Duodenal mucosa (tissue), 2 donors: ENCODE results near the gene SMNDC1.

Experiments
- H3K27ac ChIP-seq: one replicate; pipeline ENCODE4 v1.7.0; 2013; ENCODE audit warnings: low read depth, low read length
- H3K27me3 ChIP-seq, 2 donors: one replicate each; pipeline ENCODE4 v1.7.0; 2013; ENCODE audit warnings: low read length in 2 of 2, control low read depth in 1 of 2; ENCODE audit not compliant: insufficient read depth in 2 of 2, control insufficient read depth in 1 of 2
- H3K36me3 ChIP-seq, 2 donors: one replicate each; pipeline ENCODE4 v1.7.0; 2013; ENCODE audit warnings: low read length in 2 of 2, control low read depth in 1 of 2; ENCODE audit not compliant: insufficient read depth in 2 of 2, control insufficient read depth in 1 of 2
- H3K4me1 ChIP-seq, 2 donors: one replicate each; pipeline ENCODE4 v1.7.0; 2013; ENCODE audit warnings: low read length in 2 of 2, control low read depth in 1 of 2; ENCODE audit not compliant: insufficient read depth in 2 of 2, control insufficient read depth in 1 of 2
- H3K4me3 ChIP-seq, 2 donors: one replicate each; pipeline ENCODE4 v1.7.0; 2013; ENCODE audit warnings: low read length in 2 of 2, low read depth in 1 of 2
- H3K9ac ChIP-seq, 2 donors: one replicate each; pipeline ENCODE4 v1.7.0; 2013; ENCODE audit warnings: low read length in 2 of 2, low read depth in 1 of 2
- H3K9me3 ChIP-seq, 2 donors: one replicate each; pipeline ENCODE4 v1.7.0; 2013; ENCODE audit warnings: low read length in 2 of 2, control low read depth in 1 of 2; ENCODE audit not compliant: control insufficient read depth in 1 of 2

SMNDC1 gene

DNA sequence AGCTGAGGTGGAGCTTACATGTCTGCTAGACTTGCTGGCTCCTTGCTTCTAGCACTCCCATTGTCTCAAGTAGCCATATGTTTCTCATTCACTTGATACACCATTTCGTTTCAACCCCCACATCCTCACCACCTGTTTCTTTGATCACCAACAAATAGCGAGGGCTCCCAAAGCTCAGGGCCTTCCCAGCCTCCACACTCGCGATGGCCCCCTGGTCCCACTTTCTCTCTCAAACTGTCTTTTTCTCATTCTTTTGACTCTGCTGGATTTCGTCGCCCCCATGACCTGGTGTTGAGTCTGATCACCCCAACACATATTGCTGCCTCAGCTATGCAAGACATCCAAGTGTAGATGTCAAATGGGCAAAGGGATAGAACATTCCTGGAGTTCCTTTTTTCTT is 26.0 kb upstream of the SMNDC1 start:
- Histone ChIP-seq H3K27me3 (no peaks in the 10 kb centered on the region), H3K4me1 (peaks cover 0 to 8% of the 10 kb centered on the region in 2 donors), H3K36me3 (no peaks in the 10 kb centered on the region), H3K27ac (no peak overlapping the region), H3K9ac (no peak overlapping the region), H3K9me3 (peaks cover 8 to 11% of the 10 kb centered on the region in 2 donors), H3K4me3 (no peak overlapping the region)

DNA sequence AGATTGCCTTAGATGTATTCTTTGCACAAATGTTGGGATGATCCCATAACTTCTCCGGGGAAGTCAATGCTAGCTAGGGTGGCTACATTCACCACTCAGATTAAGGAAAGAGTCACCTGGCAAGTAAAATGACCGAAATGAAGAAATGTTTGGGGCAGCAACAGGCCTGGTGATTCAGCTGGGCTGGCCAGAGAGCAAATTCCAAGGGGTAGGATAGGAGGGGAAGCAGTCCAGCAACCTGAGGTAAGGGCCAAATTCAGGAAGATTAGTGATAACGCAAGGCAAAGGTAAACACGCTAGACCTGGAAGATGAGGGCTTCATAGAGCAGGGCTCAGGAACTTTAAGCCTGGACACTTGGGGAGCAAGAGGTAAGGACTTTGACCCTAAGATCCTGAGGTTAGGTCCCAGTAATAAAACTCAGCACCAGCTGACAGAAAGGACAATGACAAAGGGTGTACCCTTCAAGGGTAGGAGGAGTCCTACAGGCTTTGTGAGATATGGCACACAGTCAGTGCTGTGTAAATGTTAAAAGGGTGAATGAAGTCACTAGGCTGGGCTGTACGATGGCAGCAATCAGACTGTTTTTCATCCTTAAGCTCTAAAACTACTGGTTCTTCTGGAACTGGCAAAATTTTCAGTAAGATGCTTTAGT is 22.7 kb upstream of the SMNDC1 start:
- Histone ChIP-seq H3K9ac (no peak overlapping the region), H3K27me3 (peaks cover 3 to 7% of the 10 kb centered on the region in 2 donors), H3K4me1 (peaks cover 0 to 6% of the 10 kb centered on the region in 2 donors), H3K27ac (no peak overlapping the region), H3K36me3 (no peaks in the 10 kb centered on the region), H3K9me3 (peaks cover 8 to 11% of the 10 kb centered on the region in 2 donors), H3K4me3 (no peak overlapping the region)

DNA sequence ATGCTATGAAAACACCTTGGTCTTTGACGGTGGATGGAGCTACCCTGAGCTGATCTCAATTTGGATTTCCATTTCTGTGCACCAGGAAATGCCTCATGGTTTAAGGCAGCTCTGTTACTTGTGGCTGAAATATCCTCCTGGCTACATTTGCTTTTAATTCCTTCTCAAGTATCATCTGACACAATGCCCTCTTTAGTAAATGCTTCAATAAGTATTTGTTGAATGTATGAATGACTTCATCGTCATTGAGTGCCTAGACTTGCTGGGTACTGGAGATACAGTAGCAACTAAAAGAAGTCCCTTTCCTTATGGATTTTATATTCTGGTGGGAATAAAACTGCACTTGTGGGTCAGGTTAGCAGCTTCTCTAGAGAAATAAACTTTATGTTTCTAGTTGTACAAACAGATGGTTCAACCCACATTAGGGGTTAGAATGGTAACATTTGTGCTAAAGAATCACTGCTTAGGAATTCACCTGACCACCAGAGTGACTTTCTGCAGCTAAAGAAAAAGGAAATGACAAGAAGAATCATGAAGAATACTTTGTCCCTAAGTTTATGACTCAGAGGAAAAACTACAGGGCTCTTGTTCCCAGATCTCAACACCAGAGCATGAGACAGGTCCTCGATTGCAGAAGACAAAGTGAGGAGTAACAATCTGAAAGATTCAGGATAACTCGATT is 21.8 kb upstream of the SMNDC1 start:
- H3K36me3 ChIP-seq: no peaks in the 10 kb centered on the region
- H3K4me3 ChIP-seq: no peak overlapping the region
- no peak overlapping the region for H3K27ac ChIP-seq
- H3K27me3 ChIP-seq: peaks cover 3 to 7% of the 10 kb centered on the region in 2 donors
- H3K9ac ChIP-seq: no peak overlapping the region
- H3K9me3 ChIP-seq: peaks cover 8 to 11% of the 10 kb centered on the region in 2 donors
- peaks cover 0 to 6% of the 10 kb centered on the region in 2 donors for H3K4me1 ChIP-seq

DNA sequence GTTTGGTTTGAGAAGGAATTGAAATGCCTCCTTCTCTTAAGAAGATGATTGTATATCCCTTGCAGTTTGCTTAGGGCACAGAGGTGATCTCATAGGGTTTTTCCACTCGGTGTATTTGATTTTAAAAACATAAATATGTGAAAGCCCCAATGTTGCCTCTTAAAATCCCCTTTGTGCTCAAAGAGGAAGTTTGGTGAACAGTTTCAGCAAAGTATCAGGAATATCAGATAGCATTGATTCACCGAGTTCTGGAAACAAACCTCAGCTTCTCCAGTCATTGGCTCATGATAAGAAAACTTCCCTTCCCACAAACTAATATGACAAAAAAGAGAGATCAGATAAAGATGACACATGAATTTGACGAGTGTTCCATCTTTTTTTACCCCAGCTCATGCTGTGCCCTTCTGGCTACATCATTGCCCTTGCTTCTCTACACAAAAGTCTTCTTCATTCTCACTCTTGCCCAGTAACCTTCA is 20.1 kb upstream of the SMNDC1 start:
- no peaks in the 10 kb centered on the region for H3K9me3 ChIP-seq
- H3K36me3 ChIP-seq: no peaks in the 10 kb centered on the region
- no peak overlapping the region for H3K27ac ChIP-seq
- no peak overlapping the region for H3K4me3 ChIP-seq
- H3K9ac ChIP-seq: no peak overlapping the region
- H3K4me1 ChIP-seq: peaks cover 0 to 6% of the 10 kb centered on the region in 2 donors
- peaks cover 3 to 7% of the 10 kb centered on the region in 2 donors for H3K27me3 ChIP-seq

DNA sequence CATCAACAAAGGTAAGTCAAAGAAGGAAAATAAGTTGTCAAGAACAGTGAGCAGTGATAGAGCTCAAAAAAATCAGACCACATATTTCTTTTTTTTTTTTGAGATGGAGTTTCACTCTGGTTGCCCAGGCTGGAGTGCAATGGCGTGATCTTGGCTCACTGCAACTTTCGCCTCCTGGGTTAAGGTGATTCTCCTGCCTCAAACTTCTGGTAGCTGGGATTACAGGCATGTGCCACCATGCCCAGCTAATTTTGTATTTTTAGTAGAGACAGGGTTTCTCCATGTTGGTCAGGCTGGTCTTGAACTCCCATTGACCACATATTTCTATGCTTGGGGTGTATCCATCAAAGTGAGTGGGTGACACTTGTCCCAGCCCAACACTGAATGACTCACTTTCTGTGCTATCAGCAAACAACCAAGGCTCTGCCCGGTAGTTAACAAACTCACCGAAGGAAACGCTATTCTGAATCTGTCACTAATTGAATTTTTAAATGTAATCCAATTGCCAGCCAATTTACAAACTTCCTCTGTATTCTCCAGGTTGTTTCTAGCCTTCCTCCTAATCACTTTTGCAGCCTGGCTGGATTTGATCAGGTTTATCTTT is 19.6 kb upstream of the SMNDC1 start:
- no peaks in the 10 kb centered on the region for H3K9me3 ChIP-seq
- H3K9ac ChIP-seq: no peak overlapping the region
- no peak overlapping the region for H3K4me3 ChIP-seq
- H3K27ac ChIP-seq: no peak overlapping the region
- H3K36me3 ChIP-seq: no peaks in the 10 kb centered on the region
- H3K4me1 ChIP-seq: peaks cover 0 to 6% of the 10 kb centered on the region in 2 donors
- H3K27me3 ChIP-seq: peaks cover 3 to 7% of the 10 kb centered on the region in 2 donors

DNA sequence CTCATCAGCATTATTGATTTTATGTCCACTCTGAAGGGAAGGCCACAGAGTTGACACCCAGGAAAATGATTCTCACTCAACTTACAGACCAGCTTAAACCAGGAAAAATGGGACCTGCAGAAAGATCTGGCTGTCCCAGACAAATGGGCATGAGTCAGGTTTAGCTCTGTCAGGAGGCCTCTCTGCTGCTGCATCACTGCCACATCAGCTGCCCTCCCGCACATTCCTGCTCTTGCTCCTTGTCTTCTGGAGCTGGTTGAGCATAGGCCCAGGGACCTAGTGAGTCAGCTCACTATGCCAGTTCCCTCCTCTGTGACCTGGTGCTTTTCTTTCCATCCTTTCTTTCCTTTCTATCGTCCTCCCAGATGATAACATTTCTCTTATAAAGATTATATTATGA is 18.8 kb upstream of the SMNDC1 start:
- H3K4me1 ChIP-seq: peaks cover 0 to 6% of the 10 kb centered on the region in 2 donors
- no peaks in the 10 kb centered on the region for H3K9me3 ChIP-seq
- no peaks in the 10 kb centered on the region for H3K36me3 ChIP-seq
- H3K27ac ChIP-seq: no peak overlapping the region
- no peak overlapping the region for H3K4me3 ChIP-seq
- H3K9ac ChIP-seq: no peak overlapping the region
- H3K27me3 ChIP-seq: peaks cover 3 to 10% of the 10 kb centered on the region in 2 donors

DNA sequence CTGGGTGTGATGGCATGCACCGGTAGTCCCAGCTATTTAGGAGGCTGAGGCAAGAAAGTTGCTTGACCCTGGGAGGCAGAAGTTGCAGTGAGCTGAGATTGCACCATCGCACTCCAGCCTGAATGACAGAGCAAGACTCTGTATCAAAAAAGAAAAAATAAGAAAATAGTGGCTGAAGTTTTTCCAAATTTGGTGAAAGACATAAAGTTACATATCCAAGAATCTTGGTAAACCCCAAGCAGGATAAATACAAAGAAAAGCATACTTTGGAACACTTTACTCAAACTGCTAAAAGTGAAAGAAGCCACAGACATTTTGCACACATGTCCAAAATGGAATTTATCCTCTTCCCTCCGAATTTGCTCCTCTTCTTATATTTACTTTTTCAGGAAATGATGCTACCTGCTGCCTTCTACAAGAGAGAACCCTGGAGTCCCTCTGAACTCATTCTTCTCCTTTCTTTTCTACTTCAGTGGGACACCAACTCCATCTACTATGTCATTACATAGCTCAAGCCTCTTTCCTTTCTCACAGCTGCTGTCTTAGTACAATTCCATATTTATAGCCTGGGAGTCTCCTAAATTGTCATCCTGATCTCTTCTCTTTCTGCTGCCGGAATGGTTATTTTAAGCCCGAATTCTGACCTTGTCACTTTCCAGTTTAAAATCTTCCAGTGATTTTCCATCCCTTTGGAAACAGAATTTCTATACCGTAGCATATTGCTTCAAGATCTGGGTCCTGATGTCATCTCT is 17.3 kb upstream of the SMNDC1 start:
- Histone ChIP-seq H3K9ac (no peak overlapping the region), H3K4me1 (no peaks in the 10 kb centered on the region), H3K4me3 (no peak overlapping the region), H3K27ac (no peak overlapping the region), H3K27me3 (peaks cover 3 to 14% of the 10 kb centered on the region in 2 donors), H3K36me3 (no peaks in the 10 kb centered on the region), H3K9me3 (no peaks in the 10 kb centered on the region)

DNA sequence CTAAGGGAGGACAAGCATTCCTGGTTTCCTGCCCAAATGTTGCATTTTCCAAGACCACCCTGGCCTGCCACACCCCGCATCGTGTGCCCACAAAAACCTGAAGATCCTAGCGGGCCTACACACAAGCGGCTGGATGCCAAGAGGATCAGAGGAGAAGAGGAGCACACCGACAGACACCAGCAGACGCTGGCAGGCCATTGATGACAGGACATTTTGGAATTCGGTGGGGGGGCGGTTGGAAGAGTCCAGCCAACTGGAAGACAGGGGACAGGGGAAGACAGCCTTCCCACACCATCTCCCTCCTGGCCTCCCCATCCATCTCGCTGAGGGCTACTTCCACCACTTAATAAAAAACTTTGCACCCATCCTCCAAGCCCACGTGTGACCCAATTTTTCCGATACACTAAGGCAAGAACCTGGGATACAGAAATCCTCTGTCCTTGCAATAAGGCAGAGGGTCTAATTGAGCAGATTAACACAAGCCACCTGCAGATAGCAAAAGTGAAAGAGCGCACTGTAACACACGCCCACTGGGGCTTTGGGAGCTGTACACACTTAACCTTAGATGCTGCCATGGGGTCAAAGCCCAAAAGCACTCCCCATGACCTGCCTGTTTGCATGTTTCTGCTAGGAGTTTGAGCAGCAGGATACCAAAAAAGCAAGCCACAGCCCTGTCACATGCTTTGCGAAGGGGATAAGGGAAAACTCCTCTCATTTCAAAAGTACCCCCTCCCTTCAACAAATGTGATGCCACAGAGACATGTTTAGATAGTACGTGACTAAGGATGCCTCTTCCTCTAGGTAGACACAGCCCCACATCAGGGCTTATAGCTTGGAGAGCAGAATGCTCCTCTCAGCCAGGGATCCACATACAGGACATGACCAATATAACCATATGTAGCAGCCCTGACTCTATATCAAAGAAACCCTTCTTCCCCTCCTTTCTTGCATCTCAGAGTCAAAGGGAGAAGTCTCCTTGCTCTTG is 13.4 kb upstream of the SMNDC1 start:
- H3K9me3 ChIP-seq: no peaks in the 10 kb centered on the region
- no peak overlapping the region for H3K4me3 ChIP-seq
- no peak overlapping the region for H3K27ac ChIP-seq
- no peaks in the 10 kb centered on the region for H3K36me3 ChIP-seq
- no peaks in the 10 kb centered on the region for H3K4me1 ChIP-seq
- peaks cover under 1 to 16% of the 10 kb centered on the region in 2 donors for H3K27me3 ChIP-seq
- H3K9ac ChIP-seq: no peak overlapping the region

DNA sequence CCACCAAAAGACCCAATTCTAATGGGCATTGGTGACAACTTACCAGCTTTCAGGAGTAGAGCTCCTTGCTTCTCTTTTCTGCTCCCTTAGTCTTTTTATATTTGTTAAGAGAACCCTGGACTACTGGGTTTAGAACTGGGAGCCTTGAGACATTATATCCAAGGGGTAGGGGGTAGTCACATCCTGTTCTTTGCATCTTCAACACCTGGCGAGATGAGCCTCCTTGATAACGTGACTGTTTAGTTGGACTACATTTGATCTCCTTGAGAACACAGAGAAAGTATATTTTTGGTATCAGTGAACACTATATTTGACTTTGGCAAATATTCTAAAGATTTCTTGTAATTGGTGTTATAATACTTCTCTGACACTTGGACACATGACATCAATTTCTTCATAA is 9.0 kb upstream of the SMNDC1 start:
- Histone ChIP-seq H3K4me1 (no peaks in the 10 kb centered on the region), H3K27ac (no peak overlapping the region), H3K9me3 (no peaks in the 10 kb centered on the region), H3K9ac (no peak overlapping the region), H3K27me3 (peaks cover 3 to 22% of the 10 kb centered on the region in 2 donors), H3K4me3 (no peak overlapping the region), H3K36me3 (no peaks in the 10 kb centered on the region)
